Stimulated activated CD4-positive, alpha-beta T cell treated with anti-CD3 and anti-CD28 coated beads, TNF-alpha, amount 100 ng/mL, for 48 hours (primary cell): Measurements from ENCODE around the gene PCDH20.
"Not testable (repeated sequence)": the region's sequence is repeated elsewhere in the genome, so short reads cannot be mapped to it uniquely, and the experiment has no call there.

ENCODE experiments used
- DNase-seq, 3 donors: peaks; one replicate each; pipeline ENCODE4 v3.0.0-alpha.2; 2020; ENCODE audit warnings: low read depth in 3 of 3

PCDH20 gene, protein sequence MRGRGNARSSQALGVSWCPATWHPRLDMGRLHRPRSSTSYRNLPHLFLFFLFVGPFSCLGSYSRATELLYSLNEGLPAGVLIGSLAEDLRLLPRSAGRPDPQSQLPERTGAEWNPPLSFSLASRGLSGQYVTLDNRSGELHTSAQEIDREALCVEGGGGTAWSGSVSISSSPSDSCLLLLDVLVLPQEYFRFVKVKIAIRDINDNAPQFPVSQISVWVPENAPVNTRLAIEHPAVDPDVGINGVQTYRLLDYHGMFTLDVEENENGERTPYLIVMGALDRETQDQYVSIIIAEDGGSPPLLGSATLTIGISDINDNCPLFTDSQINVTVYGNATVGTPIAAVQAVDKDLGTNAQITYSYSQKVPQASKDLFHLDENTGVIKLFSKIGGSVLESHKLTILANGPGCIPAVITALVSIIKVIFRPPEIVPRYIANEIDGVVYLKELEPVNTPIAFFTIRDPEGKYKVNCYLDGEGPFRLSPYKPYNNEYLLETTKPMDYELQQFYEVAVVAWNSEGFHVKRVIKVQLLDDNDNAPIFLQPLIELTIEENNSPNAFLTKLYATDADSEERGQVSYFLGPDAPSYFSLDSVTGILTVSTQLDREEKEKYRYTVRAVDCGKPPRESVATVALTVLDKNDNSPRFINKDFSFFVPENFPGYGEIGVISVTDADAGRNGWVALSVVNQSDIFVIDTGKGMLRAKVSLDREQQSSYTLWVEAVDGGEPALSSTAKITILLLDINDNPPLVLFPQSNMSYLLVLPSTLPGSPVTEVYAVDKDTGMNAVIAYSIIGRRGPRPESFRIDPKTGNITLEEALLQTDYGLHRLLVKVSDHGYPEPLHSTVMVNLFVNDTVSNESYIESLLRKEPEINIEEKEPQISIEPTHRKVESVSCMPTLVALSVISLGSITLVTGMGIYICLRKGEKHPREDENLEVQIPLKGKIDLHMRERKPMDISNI

DNA sequence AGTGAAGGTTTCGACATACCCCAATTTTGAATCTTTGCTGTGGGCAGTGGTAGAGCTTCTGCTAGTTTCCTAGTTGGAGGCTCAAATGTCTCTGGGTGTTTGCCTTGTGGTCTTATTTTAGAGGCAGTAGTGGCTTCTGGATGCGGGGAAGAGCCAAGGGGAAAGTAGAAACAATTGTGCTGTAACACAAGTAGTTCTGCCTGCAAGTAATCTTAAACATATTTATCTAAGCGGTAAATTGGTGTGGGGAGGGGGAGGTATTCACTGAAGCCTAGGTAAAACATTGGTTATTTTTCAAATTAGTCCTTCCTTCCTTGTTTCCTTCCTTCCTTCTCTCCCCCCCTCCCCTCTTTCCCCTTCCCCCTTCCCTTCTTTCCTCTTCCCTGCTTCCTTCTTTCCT, at the start of gene PCDH20:
PCDH20 (minus strand) TSS at position 101 of the 400 bp plus-strand sequence. CDS start 691 bp downstream, outside the sequence.
- no peak for DNase-seq

- DNase-seq: no peak
Observed at GRCh38 chr13:61463024-61463423, 47.4 kb upstream of the PCDH20 start.

- DNase-seq: no peak
Observed at GRCh38 chr13:61453121-61453520, 37.5 kb upstream of the PCDH20 start.

GRCh38 chr13:61432029-61432428, 16.4 kb upstream of the PCDH20 start:
- no peak for DNase-seq

DNA sequence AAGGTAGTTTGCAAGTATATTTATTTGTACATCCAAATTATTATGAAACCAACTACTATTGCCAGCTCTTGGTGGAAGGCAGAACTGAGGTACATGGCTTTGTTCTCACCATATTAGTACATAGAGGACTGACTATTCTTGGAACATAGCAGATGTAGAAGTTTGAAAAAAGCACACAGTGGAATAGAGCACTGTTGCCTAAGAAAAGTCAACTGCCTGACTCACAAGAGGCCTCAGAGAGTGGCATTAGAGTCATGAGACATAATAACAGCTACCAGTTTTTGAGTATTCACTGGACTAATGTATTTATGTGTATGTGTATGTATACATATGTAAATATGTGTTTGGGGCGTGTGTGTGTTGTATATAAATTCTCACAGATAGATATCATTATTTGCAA, 8.3 kb upstream of the PCDH20 start:
- DNase-seq: no peak

DNA sequence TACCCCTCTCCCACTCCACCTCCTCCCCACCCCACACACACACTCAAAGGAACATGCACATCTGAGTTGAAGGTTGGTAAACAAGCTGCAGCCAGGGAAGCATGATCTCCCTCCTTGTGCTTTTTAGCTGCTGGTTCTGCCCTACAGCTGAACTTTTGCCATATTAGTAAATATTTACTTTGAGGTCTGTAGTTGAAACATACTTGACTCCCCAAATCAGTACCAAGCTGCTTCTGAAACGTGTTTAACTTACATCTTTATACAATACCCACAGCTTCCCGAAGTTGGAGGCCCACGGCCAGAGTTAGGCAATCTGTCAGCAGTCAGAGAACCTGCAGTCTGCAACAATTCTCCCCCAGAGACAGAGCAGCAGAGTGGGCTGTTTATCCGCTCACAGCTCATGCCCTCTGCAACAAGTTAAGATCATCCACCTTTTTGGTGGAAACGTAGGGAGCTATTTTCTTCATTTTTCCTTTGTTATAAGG, 1.5 kb upstream of the PCDH20 start:
- no peak for DNase-seq

- no peak for DNase-seq
Observed at GRCh38 chr13:61415058-61415721, 459 bp downstream of the PCDH20 start.

DNA sequence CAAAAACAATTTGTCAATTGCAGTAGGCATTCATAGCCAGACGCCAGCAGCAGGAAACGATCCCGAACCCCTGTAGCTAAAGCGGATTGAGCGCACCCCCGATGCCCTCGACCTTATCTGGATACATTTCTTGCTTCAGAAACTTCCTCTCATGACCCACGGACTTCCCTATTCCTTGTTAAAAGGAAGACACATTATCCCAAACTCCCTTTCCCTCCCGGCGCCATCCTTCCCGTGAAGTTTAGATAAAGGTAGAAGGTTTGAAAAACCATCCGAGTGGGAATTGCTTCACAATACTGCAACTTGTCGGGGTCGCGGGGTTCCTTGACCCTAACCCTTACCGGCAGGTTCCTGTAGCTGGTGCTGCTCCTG, 977 bp downstream of the PCDH20 start:
- DNase-seq: no peak

DNA sequence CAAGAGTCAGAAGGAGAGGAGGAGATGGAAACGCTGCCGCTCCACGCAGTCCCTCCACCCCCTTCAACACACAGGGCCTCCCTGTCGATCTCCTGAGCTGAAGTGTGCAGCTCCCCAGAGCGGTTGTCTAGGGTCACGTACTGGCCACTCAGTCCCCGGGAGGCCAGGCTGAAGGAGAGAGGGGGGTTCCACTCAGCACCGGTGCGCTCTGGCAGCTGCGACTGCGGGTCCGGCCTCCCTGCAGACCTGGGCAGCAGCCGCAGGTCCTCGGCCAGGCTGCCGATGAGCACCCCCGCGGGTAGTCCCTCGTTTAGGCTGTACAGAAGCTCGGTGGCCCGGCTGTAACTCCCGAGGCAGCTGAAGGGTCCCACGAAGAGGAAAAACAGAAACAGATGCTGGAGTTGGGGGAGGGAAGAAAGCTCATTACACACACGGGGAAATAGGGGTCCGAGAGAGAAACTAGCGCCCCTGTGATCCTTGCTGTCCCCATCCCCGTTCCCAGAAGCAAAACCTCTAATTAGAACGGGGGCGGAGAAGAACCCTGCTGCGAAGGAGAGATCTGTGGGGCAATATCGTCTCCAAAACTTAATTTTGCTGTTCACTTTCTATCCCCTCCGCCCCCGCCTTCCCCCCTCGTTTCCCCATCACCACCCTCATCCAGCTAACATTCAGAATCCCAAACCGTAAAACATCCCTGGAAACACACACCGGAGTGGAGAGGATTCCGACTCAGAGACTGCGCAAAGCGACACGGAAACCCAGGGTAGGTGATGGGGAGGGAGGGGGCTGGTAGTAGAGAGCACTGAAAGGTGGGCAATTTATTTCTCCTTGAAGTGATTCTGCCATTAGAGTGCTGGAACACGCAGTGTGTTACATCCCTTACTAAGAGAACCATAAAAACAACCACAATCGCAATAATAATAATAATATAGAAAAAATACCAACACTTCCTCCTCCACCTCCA, 1.8 kb downstream of the PCDH20 start:
- no peak for DNase-seq

GRCh38 chr13:61410669-61411297, 4.9 kb downstream of the PCDH20 start:
- no peak for DNase-seq

DNA sequence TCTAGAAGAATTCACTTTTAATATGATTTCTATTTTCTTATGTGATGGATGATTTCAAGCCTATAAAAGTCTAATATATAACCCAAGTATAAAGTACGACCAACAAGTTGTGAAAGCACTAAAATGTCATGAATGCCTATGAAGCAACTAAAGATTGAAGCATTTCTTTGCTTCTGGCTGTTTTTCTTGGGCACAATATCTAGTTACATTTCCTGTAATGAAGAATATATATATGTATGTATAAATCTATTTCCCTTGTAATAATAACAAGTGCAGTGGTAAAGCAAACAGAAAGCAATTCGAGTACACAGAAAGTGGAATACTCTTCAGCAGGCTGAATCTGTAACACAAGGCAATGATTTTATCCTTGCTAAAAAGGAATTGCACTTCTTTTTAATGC, 5.4 kb downstream of the PCDH20 start:
- DNase-seq: no peak

- no peak for DNase-seq
Observed at GRCh38 chr13:61408571-61408970, 7.1 kb downstream of the PCDH20 start.

- DNase-seq: no peak
Observed at GRCh38 chr13:61406275-61406674, 9.4 kb downstream of the PCDH20 start.

DNA sequence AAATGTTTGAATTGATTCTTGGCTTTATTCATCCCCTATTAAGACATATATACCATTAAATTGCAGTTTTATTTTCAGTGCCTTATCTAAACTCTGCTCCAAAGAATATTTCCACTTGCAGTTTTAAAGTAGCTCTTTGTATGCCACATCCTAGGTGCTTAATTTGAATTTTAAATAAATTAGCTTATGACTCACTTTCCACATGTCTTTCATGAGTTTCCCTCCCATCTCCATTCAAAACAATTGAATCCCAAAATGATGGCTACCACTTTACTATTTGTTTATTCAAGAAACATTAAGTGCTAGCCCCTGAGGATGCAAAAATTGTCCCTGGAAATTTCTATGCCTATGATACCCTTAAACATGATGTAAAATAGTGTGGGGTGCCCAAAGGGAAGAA, 19.5 kb downstream of the PCDH20 start:
- DNase-seq: no peak

- no peak for DNase-seq
Observed at GRCh38 chr13:61391426-61391825, 24.2 kb downstream of the PCDH20 start.

- no peak for DNase-seq
Observed at GRCh38 chr13:61387694-61388093, 28.0 kb downstream of the PCDH20 start.

DNA sequence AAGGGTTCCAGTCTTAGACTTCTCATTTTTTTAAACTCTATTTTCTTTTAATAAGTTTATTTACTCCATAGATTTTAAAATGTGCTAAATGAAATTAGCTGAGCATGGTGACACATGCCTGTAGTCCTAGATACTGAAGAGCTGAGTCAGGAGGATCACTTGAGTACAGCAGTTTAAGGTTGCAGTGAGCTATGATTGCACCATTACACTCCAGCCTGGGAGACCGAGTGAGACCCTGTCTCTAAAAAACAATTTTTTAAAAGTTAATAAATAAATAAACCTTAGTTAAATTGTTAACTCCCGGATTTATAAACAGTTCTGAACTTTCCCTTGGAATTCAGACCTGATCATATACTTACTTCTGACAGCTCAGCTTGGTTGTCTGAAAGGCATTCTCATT, 32.5 kb downstream of the PCDH20 start:
- DNase-seq: no peak

- no peak for DNase-seq
Observed at GRCh38 chr13:61370520-61370919, 45.1 kb downstream of the PCDH20 start.

GRCh38 chr13:61364690-61365089, 51.0 kb downstream of the PCDH20 start:
- not testable (repeated sequence) for DNase-seq

- no peak for DNase-seq
Observed at GRCh38 chr13:61362522-61362921, 53.1 kb downstream of the PCDH20 start.
